Stimulated activated naive CD4-positive, alpha-beta T cell treated with Interleukin-2 at 50 U/mL for 16 hours (primary cell): ENCODE results near the gene NISCH.
"Not testable (repeated sequence)": the region's sequence is repeated elsewhere in the genome, so short reads cannot be mapped to it uniquely, and the experiment has no call there.

ENCODE experiments used
- DNase-seq: peaks from one replicate; lab custom pipeline; 2025; lab: John Stamatoyannopoulos, UW

NISCH gene

DNA sequence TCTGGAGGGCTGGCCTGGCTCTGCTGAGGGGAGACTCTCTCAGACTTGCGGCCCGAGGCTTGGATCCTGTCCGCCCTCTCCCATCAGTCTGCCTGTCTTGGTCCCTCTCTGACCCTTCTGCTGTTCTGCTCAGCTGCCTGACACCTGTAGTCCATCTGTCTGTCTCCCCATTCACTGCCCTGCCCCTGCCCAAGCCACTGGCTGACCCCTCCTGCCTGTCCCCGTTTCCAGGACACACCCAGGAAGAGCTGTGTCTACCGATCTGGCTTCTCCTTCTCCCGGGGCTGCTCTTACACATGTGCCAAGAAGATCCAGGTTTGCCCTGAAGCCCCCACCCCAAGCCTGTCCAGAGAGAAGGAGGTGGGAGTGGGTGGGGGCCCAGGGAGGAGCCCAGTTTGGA lies 59.8 kb downstream of the NISCH start:
- DNase-seq, result no peak

DNA sequence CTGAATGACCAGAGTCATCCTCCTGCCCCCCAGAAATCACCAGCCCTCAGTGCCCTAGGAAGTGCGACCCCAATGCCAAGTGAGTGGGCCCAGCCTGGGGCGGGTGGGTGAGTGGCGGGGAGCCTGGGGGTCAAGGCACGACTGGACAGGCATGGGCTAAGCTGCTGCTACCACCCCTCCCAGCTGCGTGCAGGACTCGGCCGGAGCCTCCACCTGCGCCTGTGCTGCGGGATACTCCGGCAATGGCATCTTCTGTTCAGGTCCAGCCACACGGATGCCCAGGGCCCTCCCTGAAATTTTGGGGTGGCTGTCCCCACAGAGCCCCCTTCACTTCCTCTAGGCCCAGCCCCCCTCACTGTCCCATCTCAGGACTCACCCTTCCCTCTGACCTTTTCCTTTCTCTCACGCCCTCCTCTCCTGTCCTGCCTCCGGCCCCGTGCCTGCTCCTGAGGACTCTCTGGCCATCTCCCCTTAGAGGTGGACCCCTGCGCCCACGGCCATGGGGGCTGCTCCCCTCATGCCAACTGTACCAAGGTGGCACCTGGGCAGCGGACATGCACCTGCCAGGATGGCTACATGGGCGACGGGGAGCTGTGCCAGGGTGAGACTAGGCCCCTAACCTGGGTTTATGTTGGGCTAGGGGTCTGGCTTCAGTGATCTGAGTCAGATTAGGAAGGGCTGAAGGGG lies 61.2 kb downstream of the NISCH start:
- no peak for DNase-seq

DNA sequence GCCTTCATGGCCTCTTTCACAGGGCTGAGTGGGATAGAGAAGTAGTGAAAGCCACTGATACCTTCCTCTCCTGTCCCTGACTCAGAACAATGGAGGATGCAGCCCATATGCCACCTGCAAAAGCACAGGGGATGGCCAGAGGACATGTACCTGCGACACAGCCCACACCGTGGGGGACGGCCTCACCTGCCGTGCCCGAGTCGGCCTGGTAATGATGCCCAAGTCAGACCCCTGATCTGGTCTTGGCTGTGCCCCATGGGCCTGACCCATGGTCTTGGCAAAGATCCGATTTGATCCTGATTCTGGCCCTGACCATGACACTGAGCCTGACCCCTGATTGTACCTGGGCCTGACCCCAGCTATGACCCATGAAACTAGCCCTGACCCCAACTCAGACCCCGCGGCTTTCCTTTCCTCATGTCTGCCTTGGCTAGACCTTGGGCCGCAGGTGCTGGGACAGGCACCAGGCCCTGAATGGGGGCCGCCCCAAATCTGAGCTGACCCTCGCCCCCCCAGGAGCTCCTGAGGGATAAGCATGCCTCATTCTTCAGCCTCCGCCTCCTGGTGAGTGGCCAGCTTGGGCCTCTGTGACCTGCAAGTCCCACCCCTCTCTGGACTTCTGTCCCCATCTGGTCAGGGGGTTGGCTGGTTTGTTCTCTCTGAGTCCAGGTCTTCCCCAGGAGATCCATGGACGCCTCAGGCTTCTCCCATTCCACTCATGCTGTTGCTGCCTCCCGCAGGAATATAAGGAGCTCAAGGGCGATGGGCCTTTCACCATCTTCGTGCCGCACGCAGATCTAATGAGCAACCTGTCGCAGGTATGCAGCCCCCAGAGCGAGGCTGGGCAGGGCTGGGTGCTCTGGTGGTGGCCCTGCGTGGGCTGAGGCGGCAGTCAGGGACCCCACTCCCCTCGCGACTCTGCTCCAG lies 62.7 kb downstream of the NISCH start:
- no peak for DNase-seq

DNA sequence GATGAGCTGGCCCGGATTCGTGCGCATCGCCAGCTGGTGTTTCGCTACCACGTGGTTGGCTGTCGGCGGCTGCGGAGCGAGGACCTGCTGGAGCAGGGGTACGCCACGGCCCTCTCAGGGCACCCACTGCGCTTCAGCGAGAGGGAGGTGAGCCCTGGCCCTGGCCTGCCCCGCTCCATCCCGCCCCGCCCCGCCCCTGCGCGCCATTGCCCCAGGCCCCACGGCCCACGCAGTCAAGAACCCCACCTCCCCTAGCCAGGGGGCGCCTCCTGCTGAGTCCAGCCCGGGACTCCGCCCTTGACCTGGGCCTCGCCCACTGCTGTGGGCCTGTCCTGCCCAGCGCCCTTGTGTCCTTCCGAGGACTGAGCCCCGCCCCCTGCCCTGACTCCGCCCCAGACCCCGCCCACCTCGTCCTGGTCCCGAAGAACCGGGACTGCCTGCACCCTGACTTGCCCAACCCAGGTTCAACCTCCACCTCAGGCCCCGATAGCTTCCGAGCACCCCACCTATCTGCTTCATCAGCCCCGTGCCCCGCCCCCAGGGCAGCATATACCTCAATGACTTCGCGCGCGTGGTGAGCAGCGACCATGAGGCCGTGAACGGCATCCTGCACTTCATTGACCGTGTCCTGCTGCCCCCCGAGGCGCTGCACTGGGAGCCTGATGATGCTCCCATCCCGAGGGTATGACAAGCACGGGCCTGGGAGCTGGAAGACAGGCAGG lies 63.5 kb downstream of the NISCH start:
- DNase-seq, result no peak

DNA sequence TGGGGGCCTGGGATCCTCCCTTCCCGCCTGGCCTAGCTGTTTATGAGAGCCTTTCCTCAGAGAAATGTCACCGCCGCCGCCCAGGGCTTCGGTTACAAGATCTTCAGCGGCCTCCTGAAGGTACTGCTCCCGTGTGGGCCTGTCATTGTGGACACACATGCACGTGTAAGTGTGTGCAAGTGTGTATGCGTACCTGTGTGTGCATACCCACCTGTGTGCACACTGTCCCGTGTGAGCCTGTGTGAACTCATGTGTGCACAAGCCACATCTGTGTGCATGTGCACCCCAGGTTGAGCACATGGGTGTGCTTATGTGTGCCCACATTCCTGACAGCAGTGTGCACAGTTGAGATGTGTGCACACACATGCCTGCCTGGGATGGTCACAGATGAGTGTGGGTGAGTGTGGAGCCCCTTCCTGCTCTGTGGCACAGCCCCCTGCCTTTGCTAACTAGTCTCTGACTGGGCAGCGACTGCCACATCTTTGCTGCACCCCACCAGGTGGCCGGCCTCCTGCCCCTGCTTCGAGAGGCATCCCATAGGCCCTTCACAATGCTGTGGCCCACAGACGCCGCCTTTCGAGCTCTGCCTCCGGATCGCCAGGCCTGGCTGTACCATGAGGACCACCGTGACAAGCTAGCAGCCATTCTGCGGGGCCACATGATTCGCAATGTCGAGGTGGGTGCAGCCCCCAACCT lies 64.2 kb downstream of the NISCH start:
- DNase-seq, result no peak

DNA sequence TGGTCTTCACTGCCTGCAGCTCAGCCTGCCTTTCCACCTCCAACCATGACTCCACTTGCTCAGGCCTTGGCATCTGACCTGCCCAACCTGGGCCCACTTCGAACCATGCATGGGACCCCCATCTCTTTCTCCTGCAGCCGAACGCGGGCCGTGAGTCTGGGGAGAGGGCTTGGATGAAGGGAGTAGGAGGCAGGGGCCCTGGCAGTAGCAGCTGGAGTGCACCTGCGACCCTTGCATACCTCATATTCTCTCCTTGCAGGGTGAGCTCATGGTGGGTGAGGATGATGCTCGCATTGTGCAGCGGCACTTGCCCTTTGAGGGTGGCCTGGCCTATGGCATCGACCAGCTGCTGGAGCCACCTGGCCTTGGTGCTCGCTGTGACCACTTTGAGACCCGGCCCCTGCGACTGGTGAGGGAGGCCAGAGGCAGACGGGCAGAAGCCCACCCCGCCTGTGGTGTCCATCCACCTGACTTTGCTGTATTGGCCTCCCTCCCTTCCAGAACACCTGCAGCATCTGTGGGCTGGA lies 64.8 kb downstream of the NISCH start:
- no peak for DNase-seq

DNA sequence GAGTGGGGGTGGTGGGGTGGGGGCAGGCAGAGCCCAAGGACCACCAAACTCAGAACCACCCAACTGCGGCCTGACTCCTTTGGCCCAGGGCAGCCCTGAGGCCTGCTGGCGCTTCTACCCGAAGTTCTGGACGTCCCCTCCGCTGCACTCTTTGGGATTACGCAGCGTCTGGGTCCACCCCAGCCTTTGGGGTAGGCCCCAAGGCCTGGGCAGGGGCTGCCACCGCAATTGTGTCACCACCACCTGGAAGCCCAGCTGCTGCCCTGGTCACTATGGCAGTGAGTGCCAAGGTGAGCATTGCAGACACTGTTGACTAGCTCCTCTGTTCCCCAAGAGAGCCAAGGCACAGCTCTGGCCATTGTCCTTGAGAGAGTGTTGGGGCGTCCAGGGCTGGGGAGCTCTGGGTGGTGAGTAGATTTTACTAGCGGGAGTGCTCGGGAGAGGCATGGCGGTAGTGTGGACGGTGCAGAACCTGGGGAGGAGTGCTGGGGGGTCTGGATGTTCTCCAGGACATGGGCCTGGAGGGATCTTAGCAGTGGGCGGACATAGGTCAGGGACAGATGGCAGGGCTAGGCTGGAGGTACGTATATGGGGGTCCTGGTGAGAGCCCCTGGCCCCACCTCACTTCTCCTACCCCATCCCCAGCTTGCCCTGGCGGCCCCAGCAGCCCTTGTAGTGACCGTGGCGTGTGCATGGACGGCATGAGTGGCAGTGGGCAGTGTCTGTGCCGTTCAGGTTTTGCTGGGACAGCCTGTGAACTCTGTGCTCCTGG lies 65.5 kb downstream of the NISCH start:
- DNase-seq, result no peak

DNA sequence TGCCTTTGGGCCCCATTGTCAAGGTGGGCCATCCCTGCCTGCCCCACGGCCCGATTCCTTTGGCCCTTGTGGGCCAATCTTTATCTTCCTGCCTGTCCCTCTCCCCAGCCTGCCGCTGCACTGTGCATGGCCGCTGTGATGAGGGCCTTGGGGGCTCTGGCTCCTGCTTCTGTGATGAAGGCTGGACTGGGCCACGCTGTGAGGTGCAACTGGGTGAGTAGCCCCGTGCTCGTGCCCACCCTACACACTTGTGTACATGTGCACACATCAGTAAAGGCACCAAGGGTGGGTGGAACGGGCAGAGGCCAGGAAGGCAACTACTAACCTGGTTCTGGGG lies 66.1 kb downstream of the NISCH start:
- no peak for DNase-seq

DNA sequence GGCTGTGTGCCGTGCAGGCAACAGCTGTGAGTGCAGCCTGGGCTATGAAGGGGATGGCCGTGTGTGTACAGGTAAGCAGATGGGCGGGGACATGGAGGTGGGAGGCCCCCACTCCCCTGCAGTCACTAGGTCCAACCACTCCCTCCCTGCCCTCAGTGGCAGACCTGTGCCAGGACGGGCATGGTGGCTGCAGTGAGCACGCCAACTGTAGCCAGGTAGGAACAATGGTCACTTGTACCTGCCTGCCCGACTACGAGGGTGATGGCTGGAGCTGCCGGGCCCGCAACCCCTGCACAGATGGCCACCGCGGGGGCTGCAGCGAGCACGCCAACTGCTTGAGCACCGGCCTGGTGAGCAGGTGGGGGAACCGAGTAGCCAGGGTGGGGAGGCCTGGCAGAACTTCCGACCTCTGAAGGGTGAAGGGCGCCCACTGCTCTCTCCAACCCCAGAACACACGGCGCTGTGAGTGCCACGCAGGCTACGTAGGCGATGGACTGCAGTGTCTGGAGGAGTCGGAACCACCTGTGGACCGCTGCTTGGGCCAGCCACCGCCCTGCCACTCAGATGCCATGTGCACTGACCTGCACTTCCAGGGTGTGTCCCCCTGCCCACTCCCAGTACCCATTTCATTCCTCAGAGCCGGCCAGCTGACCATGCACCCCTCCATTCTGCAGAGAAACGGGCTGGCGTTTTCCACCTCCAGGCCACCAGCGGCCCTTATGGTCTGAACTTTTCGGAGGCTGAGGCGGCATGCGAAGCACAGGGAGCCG lies 66.7 kb downstream of the NISCH start:
- DNase-seq, result no peak

DNA sequence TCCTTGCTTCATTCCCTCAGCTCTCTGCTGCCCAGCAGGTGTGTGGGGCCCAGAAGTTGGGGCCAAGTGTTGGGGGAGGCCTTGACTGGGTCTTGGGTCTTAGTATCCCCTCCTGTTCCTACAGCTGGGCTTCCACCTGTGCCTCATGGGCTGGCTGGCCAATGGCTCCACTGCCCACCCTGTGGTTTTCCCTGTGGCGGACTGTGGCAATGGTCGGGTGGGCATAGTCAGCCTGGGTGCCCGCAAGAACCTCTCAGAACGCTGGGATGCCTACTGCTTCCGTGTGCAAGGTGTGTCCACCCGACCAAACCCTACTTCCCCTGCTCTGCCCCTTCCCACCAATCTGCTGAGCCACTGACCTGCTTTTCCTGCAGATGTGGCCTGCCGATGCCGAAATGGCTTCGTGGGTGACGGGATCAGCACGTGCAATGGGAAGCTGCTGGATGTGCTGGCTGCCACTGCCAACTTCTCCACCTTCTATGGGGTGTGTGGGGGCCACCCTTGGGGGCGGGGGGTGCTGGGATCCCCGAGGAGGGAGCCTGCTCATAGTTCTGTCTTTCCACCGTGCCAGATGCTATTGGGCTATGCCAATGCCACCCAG lies 67.3 kb downstream of the NISCH start:
- DNase-seq, result no peak

DNA sequence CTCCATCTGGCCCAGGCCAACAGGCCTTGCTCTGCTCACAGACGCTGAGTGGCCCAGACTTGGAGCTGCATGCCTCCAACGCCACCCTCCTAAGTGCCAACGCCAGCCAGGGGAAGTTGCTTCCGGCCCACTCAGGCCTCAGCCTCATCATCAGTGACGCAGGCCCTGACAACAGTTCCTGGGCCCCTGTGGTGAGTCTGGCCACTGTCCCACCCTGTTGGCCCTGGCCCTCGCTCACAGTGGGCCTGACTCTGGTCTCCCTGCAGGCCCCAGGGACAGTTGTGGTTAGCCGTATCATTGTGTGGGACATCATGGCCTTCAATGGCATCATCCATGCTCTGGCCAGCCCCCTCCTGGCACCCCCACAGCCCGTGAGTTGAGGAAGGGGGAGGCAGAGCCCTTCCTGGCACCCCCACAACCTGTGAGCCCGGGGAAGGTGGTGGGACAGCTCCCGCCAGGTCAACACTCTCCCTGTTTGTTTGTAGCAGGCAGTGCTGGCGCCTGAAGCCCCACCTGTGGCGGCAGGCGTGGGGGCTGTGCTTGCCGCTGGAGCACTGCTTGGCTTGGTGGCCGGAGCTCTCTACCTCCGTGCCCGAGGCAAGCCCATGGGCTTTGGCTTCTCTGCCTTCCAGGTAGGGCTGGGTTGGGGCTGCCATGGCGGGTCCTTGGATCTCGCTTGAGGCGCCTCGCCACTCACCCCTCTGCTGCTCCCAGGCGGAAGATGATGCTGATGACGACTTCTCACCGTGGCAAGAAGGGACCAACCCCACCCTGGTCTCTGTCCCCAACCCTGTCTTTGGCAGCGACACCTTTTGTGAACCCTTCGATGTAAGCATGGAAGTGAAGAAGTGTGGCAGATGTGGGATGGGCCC lies 68.2 kb downstream of the NISCH start:
- no peak for DNase-seq

DNA sequence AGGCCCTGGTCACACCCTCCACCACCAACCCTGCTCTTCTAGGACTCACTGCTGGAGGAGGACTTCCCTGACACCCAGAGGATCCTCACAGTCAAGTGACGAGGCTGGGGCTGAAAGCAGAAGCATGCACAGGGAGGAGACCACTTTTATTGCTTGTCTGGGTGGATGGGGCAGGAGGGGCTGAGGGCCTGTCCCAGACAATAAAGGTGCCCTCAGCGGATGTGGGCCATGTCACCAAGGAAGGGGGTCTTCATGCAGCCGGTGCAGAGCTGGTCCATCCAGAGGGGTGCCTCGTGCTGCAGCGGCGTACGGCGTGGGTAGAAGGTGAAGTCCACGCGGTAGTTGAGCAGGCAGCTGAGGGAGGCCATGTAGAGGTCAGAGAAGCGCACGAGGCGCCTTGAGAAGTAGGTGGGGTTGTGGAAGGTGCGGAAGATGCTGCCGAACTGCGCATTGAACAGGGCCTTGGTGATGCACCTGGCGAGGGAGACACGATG lies 68.9 kb downstream of the NISCH start:
- no peak for DNase-seq

DNA sequence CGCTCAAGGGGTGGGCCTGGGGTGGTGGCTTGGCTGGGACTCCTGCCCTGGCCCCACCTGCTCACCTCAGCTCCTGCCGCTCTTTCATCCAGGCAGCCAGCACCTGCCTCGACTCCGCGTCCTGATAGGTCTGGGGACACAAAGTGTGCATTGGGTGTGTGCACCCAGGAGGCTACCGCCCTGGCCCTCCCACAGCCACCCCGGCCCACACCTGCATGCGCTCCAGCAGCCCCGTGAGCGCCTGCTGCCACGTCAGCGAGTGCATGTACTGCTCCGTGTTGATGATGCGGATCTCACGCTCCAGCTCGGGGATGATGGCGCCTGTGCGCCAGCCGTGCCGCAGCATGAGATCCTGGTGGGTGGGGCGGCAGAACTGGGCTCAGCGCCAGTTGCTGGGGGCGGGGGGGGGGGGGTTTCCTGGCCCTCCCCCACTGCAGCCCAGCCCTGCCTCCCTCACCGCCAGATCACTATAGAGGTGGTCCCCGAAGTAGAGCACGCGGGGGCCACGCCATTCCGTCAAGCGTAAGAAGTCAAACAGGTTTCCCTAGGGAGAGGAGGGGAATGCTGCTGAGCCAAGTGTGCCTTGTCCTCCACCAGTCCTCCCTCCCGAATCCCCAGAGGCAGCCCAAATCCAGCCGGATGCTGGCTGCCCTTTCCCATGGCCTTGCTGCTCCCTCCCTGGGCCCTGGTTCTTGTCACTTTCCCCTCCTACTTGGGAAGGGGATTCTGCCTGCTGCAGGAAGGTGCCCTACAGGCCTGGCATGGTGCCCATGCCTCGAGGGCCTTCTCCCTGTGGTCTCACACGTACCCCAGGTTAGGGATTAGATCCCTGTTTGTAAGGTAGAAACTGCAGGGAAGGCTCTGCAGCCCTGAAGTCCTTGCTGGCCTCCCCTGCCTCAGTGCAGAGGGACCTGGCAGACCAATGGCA lies 69.6 kb downstream of the NISCH start:
- no peak for DNase-seq

DNA sequence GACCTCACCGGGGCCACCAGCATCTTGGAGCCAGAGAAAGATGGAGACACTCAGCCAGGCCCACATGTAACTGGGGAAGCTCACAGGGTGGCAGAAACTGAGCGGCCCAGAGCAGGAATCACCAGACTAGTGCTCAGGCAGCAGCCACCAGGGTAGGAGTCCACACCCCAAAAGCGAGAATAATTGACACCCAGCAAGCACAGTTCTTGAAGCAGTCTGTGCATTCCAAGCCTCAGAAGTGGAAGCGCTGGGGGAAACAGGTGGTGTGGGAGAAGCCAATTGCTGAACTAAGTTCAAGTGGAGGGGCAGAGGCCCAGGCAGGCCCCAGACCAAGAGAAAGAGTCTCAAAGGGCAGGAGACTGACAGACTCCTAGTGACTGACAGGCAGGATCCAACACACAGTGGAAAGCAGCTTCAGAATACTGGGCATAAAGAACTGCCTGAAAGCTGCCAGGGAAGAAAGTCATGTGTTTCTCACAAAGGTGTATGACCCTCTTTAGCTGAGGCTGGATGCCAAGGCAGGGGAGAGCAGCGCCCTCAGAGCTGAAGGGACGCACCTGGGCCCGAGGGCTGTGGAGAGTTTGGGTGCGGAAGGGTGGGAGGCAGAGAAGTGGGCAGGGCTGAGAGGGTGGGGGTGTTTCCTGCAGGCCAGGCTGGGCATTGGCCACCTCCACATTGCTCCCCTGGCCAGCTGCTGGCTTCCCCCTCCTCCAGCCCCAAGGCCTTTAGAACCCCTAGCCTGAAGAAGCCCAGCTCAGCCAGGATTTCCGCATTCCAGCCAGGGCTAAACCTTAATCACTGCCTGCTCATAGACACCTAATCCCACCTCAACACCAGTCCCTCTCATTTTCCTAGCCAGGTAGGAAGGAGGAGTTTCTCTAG lies 70.5 kb downstream of the NISCH start:
- no peak for DNase-seq

DNA sequence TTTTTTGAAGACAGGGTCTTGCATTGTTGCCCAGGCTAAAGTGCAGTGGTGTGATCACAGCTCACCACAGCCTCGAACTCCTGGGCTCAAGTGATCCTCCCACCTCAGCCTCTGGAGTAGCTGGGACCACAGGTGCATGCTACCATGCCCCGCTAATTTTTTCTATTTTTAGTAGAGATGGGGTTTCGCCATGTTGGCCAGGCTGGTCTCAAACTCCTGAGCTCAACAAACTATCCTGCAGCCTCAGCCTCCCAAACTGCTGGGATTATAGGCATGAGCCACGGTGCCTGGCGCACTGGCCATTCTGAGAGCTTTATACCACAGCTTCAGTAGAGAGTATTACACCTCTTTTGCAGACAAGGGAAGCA lies 71.3 kb downstream of the NISCH start:
- DNase-seq, result not testable (repeated sequence)

DNA sequence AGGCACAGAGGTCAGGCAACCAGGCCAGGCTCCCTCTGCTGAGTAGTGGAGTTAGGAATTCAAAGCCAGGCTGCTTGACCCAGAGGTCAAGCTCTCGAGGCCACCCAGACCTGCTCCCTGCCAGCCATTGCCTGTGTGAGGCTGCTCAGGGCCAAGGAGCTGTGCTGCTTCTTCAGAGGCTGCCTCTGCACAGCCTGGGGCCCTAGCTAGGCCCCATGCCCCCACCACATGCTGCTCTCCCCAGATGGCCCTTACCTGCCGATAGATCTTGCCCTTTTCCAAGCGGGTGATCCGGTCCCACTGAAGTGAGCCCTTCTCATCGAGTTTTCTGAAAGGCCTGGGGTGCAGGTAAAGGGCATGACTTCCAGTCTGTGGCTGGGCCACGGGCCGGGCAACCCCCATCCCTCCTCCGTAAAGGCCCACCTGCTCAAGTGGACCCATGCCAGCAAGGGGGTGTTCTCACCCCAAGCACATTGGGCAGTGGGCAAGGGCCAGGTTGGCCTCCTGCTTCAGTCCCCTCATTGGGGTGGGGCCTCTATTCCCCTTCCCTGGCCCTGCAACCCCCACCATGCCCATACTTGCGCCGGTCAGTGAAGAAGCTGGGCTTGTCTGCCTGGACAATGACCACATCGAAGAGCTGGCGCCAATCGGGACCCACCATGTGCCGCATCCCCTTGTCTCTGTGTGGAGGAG lies 71.8 kb downstream of the NISCH start:
- DNase-seq, result no peak
